HEK293 (cell line): ENCODE measurements around the gene HLA-DMB.

Experiments used
- MEIS1 ChIP-seq: sonication (generic); formaldehyde crosslinking; IDR thresholded peaks from 2 replicates; pipeline ENCODE4 v1.8.1; 2022; ENCODE audit warnings: missing genetic modification reagents, mild to moderate bottlenecking, borderline replicate concordance
- PRDM1 ChIP-seq: fragments of 450-650 bp; formaldehyde crosslinking; IDR thresholded peaks from 2 replicates; pipeline ENCODE4; 2016; ENCODE audit warnings: missing biosample characterization, missing genetic modification characterization
- RBAK ChIP-seq: fragments of 450-650 bp; formaldehyde crosslinking; IDR thresholded peaks from 2 replicates; pipeline ENCODE4 v1.5.1; 2016; ENCODE audit warnings: missing biosample characterization, missing genetic modification characterization
- SALL2 ChIP-seq: fragments of 450-650 bp; formaldehyde crosslinking; IDR thresholded peaks from 2 replicates; pipeline ENCODE4 v1.5.0; 2017; ENCODE audit warnings: missing biosample characterization, mild to moderate bottlenecking, missing genetic modification characterization, borderline replicate concordance
- TRIM28 ChIP-seq: IDR thresholded peaks from 2 replicates; pipeline ENCODE4 v1.6.1; 2011; ENCODE audit warnings: low read length, control low read depth, borderline replicate concordance
- TSHZ1 ChIP-seq: fragments of 450-650 bp; formaldehyde crosslinking; IDR thresholded peaks from 2 replicates; pipeline ENCODE4 v1.5.1; 2016; ENCODE audit warnings: missing biosample characterization, missing genetic modification characterization, borderline replicate concordance
- YY2 ChIP-seq: fragments of 450-650 bp; formaldehyde crosslinking; IDR thresholded peaks from 2 replicates; pipeline ENCODE4 v1.5.1; 2016; ENCODE audit warnings: missing biosample characterization, missing genetic modification characterization
- ZBTB17 ChIP-seq: fragments of 450-650 bp; formaldehyde crosslinking; IDR thresholded peaks from 2 replicates; pipeline ENCODE4 v1.5.1; 2016; ENCODE audit warnings: missing biosample characterization, missing genetic modification characterization
- ZBTB21 ChIP-seq: fragments of 450-650 bp; formaldehyde crosslinking; IDR thresholded peaks from 2 replicates; pipeline ENCODE4 v1.5.1; 2017; ENCODE audit warnings: missing biosample characterization, missing genetic modification characterization
- ZNF146 ChIP-seq: fragments of 450-650 bp; formaldehyde crosslinking; IDR thresholded peaks from 2 replicates; pipeline ENCODE4 v1.5.1; 2016; ENCODE audit warnings: missing biosample characterization, missing genetic modification characterization
- ZNF2 ChIP-seq: fragments of 450-650 bp; formaldehyde crosslinking; IDR thresholded peaks from 2 replicates; pipeline ENCODE4 v1.5.1; 2016; ENCODE audit warnings: missing biosample characterization, missing genetic modification characterization
- ZNF202 ChIP-seq: fragments of 450-650 bp; formaldehyde crosslinking; IDR thresholded peaks from 2 replicates; pipeline ENCODE4 v1.5.1; 2016; ENCODE audit warnings: missing biosample characterization, missing genetic modification characterization, borderline replicate concordance
- ZNF221 ChIP-seq: fragments of 450-650 bp; formaldehyde crosslinking; IDR thresholded peaks from 2 replicates; pipeline ENCODE4 v1.5.1; 2017; ENCODE audit warnings: missing biosample characterization, missing genetic modification characterization, borderline replicate concordance
- ZNF280C ChIP-seq: fragments of 450-650 bp; formaldehyde crosslinking; IDR thresholded peaks from 2 replicates; pipeline ENCODE4 v1.5.1; 2016; ENCODE audit warnings: missing biosample characterization, missing genetic modification characterization
- ZNF350 ChIP-seq: fragments of 450-650 bp; formaldehyde crosslinking; IDR thresholded peaks from 2 replicates; pipeline ENCODE4 v1.5.0; 2017; ENCODE audit warnings: missing biosample characterization, mild to moderate bottlenecking, missing genetic modification characterization
- ZNF362 ChIP-seq: fragments of 450-650 bp; formaldehyde crosslinking; IDR thresholded peaks from 2 replicates; pipeline ENCODE4 v1.5.1; 2016; ENCODE audit warnings: missing biosample characterization, missing genetic modification characterization
- ZNF510 ChIP-seq: fragments of 450-650 bp; formaldehyde crosslinking; IDR thresholded peaks from 2 replicates; pipeline ENCODE4 v1.5.1; 2018; ENCODE audit warnings: mild to moderate bottlenecking, missing genetic modification characterization, missing biosample characterization; ENCODE audit not compliant: insufficient replicate concordance
- ZNF518A ChIP-seq: fragments of 450-650 bp; formaldehyde crosslinking; conservative IDR thresholded peaks from 2 replicates; pipeline ENCODE4 v1.5.1; 2016; ENCODE audit warnings: low read depth, missing biosample characterization, missing genetic modification characterization
- ZNF544 ChIP-seq: fragments of 450-650 bp; formaldehyde crosslinking; IDR thresholded peaks from 2 replicates; pipeline ENCODE4 v1.5.0; 2017; ENCODE audit warnings: missing biosample characterization, missing genetic modification characterization
- ZNF623 ChIP-seq: fragments of 450-650 bp; formaldehyde crosslinking; IDR thresholded peaks from 2 replicates; pipeline ENCODE4 v1.5.1; 2016; ENCODE audit warnings: missing biosample characterization, missing genetic modification characterization
- ZNF654 ChIP-seq: fragments of 450-650 bp; formaldehyde crosslinking; IDR thresholded peaks from 2 replicates; pipeline ENCODE4 v1.5.1; 2016; ENCODE audit warnings: low read depth, missing biosample characterization, missing genetic modification characterization
- ZNF660 ChIP-seq: fragments of 450-650 bp; IDR thresholded peaks from 2 replicates; pipeline ENCODE4 v1.5.1; 2018; ENCODE audit warnings: missing biosample characterization, mild to moderate bottlenecking, missing genetic modification characterization
- ZNF664 ChIP-seq: fragments of 450-650 bp; formaldehyde crosslinking; IDR thresholded peaks from 2 replicates; pipeline ENCODE4 v1.5.1; 2016; ENCODE audit warnings: missing biosample characterization, missing genetic modification characterization
- ZNF670 ChIP-seq: fragments of 450-650 bp; formaldehyde crosslinking; IDR thresholded peaks from 2 replicates; pipeline ENCODE4 v1.5.1; 2016; ENCODE audit warnings: missing biosample characterization, missing genetic modification characterization, low read depth
- ZNF837 ChIP-seq: fragments of 450-650 bp; formaldehyde crosslinking; IDR thresholded peaks from 2 replicates; pipeline ENCODE4 v1.5.1; 2016; ENCODE audit warnings: missing biosample characterization, missing genetic modification characterization
- ZSCAN18 ChIP-seq: fragments of 450-650 bp; formaldehyde crosslinking; IDR thresholded peaks from 2 replicates; pipeline ENCODE4 v1.5.1; 2016; ENCODE audit warnings: missing biosample characterization, missing genetic modification characterization

Gene HLA-DMB

GRCh38 chr6:32967151-32968091, 26.6 kb upstream of the HLA-DMB start (continued):
- TF ChIP-seq TSHZ1 (tag by site-specific recombination) (no peak), ZNF623 (no peak; the same call in 1 of the 2 replicates), ZNF350 (tag by site-specific recombination) (no peak), ZNF654 (tag by site-specific recombination) (peak; percentile 22; the same call in 1 of the 2 replicates), ZSCAN18 (no peak), ZNF544 (tag by site-specific recombination) (no peak), RBAK (tag by site-specific recombination) (no peak), ZNF518A (tag by site-specific recombination) (peak; percentile 74), ZBTB21 (no peak), ZNF2 (peak; percentile 22; the same call in 1 of the 2 replicates), YY2 (tag by site-specific recombination) (no peak), TRIM28 (no peak), PRDM1 (tag by site-specific recombination) (peak; percentile 90), ZNF837 (tag by site-specific recombination) (no peak), ZNF670 (no peak), ZNF660 (tag by site-specific recombination) (peak; percentile 97), ZNF280C (tag by site-specific recombination) (no peak), SALL2 (no peak), ZNF202 (tag by site-specific recombination) (no peak), ZNF362 (no peak), MEIS1 (CRISPR knock-in tag) (no peak), ZNF664 (peak; percentile 70; the same call in 1 of the 2 replicates), ZBTB17 (tag by site-specific recombination) (peak; percentile 60), ZNF510 (no peak), ZNF146 (tag by site-specific recombination) (no peak), ZNF221 (no peak)
